ENCODE results near the gene TUSC2. TPM values are rescaled to one million over a fixed set of nuclear protein-coding genes. Genes with fewer than 3 reads are reported as not detected.

Gene TUSC2
- 22.6 to 36.7 TPM (median 34.6 TPM) in 5 replicates for total RNA-seq (2022; extraction: Qiagen RNA extraction)

GRCh38 chr3:50327943-50328691, at the start of gene TUSC2:
TUSC2 (minus strand) TSS chr3:50328223; CDS start chr3:50328099, 124 bp downstream.

GRCh38 chr3:50358911-50359759, 31.1 kb upstream of the TUSC2 start, which contains the start of gene TMEM115:
TMEM115 (minus strand) TSS chr3:50359521; CDS start chr3:50359063, 458 bp downstream.

GRCh38 chr3:50350527-50351322, 22.7 kb upstream of the TUSC2 start, which contains the start of the genes CYB561D2 and NPRL2:
CYB561D2 (plus strand) TSS chr3:50350862; CDS start chr3:50351434, 572 bp downstream.
NPRL2 (minus strand) TSS chr3:50350775; CDS start chr3:50350652, 123 bp downstream.

GRCh38 chr3:50345586-50346234, 17.7 kb upstream of the TUSC2 start, which contains the start of gene ZMYND10:
ZMYND10 (minus strand) TSS chr3:50345732; CDS start chr3:50345579, 153 bp downstream.

GRCh38 chr3:50340448-50341329, 12.7 kb upstream of the TUSC2 start, which contains the start of gene RASSF1:
RASSF1 (minus strand) TSS chr3:50340836; CDS start chr3:50340805, 31 bp downstream.

GRCh38 chr3:50322386-50323091, 5.5 kb downstream of the TUSC2 start, which contains the start of gene HYAL2:
HYAL2 (minus strand) TSS chr3:50322745; CDS start chr3:50320489, 2,256 bp downstream.

GRCh38 chr3:50303013-50303815, 24.8 kb downstream of the TUSC2 start, which contains the start of gene HYAL1:
HYAL1 (minus strand) TSS chr3:50303574; CDS start chr3:50302956, 618 bp downstream.

GRCh38 chr3:50298836-50299637, 29.0 kb downstream of the TUSC2 start, which contains the start of the genes HYAL3 and NAA80:
HYAL3 (minus strand) TSS chr3:50299405; CDS start chr3:50295602, 3,803 bp downstream.
NAA80 (minus strand) TSS chr3:50299405; CDS start chr3:50297463, 1,942 bp downstream.

GRCh38 chr3:50292159-50293078, 35.6 kb downstream of the TUSC2 start, which contains the start of gene IFRD2:
IFRD2 (minus strand) TSS chr3:50292429; CDS start chr3:50292274, 155 bp downstream.

GRCh38 chr3:50278880-50279224, 49.2 kb downstream of the TUSC2 start, which contains the start of gene LSMEM2:
LSMEM2 (plus strand) TSS chr3:50279087; CDS start chr3:50279114, 27 bp downstream.

Other genes with a start within 250 kb of the TUSC2 start
- gene RBM5, start 239.3 kb downstream of the TUSC2 start, total RNA-seq (2022; extraction: Qiagen RNA extraction), result 27.0 to 42.6 TPM (median 37.4 TPM) in 5 replicates
- 13.4 to 22.0 TPM (median 19.5 TPM) in 5 replicates for gene SEMA3F, start 172.9 kb downstream of the TUSC2 start, total RNA-seq (2022; extraction: Qiagen RNA extraction)
- gene GNAT1, start 136.6 kb downstream of the TUSC2 start, total RNA-seq (2022; extraction: Qiagen RNA extraction), result 0.03 to 0.48 TPM (median 0.21 TPM) in 4 of 5 replicates, not detected in the other
- gene SLC38A3, start 123.0 kb downstream of the TUSC2 start, total RNA-seq (2022; extraction: Qiagen RNA extraction), result 0.05 to 0.22 TPM (median 0.06 TPM) in 4 of 5 replicates, not detected in the other
- 34.0 to 49.8 TPM (median 46.8 TPM) in 5 replicates for gene GNAI2, start 92.0 kb downstream of the TUSC2 start, total RNA-seq (2022; extraction: Qiagen RNA extraction)
- gene SEMA3B, start 59.1 kb downstream of the TUSC2 start, total RNA-seq (2022; extraction: Qiagen RNA extraction), result 5.0 to 7.7 TPM (median 6.3 TPM) in 5 replicates
- not detected in 5 replicates for gene LSMEM2, start 49.1 kb downstream of the TUSC2 start, total RNA-seq (2022; extraction: Qiagen RNA extraction)
- 66.6 to 89.9 TPM (median 85.4 TPM) in 5 replicates for gene IFRD2, start 35.8 kb downstream of the TUSC2 start, total RNA-seq (2022; extraction: Qiagen RNA extraction)
- gene HYAL3, start 28.8 kb downstream of the TUSC2 start, total RNA-seq (2022; extraction: Qiagen RNA extraction), result 7.0 to 9.9 TPM (median 8.8 TPM) in 5 replicates
- gene NAA80, start 28.8 kb downstream of the TUSC2 start, total RNA-seq (2022; extraction: Qiagen RNA extraction), result 4.3 to 7.9 TPM (median 6.4 TPM) in 5 replicates
- 0.40 to 0.69 TPM (median 0.57 TPM) in 5 replicates for gene HYAL1, start 24.6 kb downstream of the TUSC2 start, total RNA-seq (2022; extraction: Qiagen RNA extraction)
- gene HYAL2, start 5.5 kb downstream of the TUSC2 start, total RNA-seq (2022; extraction: Qiagen RNA extraction), result 21.2 to 33.5 TPM (median 29.2 TPM) in 5 replicates
- gene RASSF1, start 12.6 kb upstream of the TUSC2 start, total RNA-seq (2022; extraction: Qiagen RNA extraction), result 15.1 to 17.6 TPM (median 17.2 TPM) in 5 replicates
- gene ZMYND10, start 17.5 kb upstream of the TUSC2 start, total RNA-seq (2022; extraction: Qiagen RNA extraction), result 0.71 to 1.3 TPM (median 1.0 TPM) in 5 replicates
- gene NPRL2, start 22.6 kb upstream of the TUSC2 start, total RNA-seq (2022; extraction: Qiagen RNA extraction), result 12.2 to 13.5 TPM (median 12.7 TPM) in 5 replicates
- gene CYB561D2, start 22.6 kb upstream of the TUSC2 start, total RNA-seq (2022; extraction: Qiagen RNA extraction), result 13.8 to 17.4 TPM (median 15.7 TPM) in 5 replicates
- gene TMEM115, start 31.3 kb upstream of the TUSC2 start, total RNA-seq (2022; extraction: Qiagen RNA extraction), result 37.1 to 50.9 TPM (median 49.1 TPM) in 5 replicates
- gene CACNA2D2, start 175.4 kb upstream of the TUSC2 start, total RNA-seq (2022; extraction: Qiagen RNA extraction), result 0.48 to 0.77 TPM (median 0.67 TPM) in 5 replicates
- gene C3orf18, start 239.5 kb upstream of the TUSC2 start, total RNA-seq (2022; extraction: Qiagen RNA extraction), result 1.9 to 2.9 TPM (median 2.7 TPM) in 5 replicates
- gene HEMK1, start 241.3 kb upstream of the TUSC2 start, total RNA-seq (2022; extraction: Qiagen RNA extraction), result 4.7 to 6.9 TPM (median 6.5 TPM) in 5 replicates

All from A549 treated with dexamethasone at 1 μM for 4 hours (cell line).